DOHH2 (cell line): Measurements from ENCODE around the gene LRRC8D.
"Not testable (repeated sequence)": the region's sequence is repeated elsewhere in the genome, so short reads cannot be mapped to it uniquely, and the experiment has no call there.

ENCODE experiments used
- H3F3A ChIP-seq: fragments of 200-600 bp; sonication (generic), shearing (Covaris generic); 2 replicates; pipeline ENCODE4 v1.6.0; 2016; ENCODE audit warnings: antibody characterized with exemption, mild to moderate bottlenecking; ENCODE audit not compliant: control insufficient read depth, insufficient read depth
- H3K27ac ChIP-seq: fragments of 200-600 bp; sonication (generic); 2 replicates; pipeline ENCODE4 v1.5.1; 2014; ENCODE audit warnings: low read depth, mild to moderate bottlenecking, low read length, moderate library complexity
- H3K27me3 ChIP-seq: fragments of 200-600 bp; sonication (generic); 2 replicates; pipeline ENCODE4 v1.6.1; 2014; ENCODE audit warnings: mild to moderate bottlenecking, low read length, mixed read lengths; ENCODE audit not compliant: control insufficient read depth
- H3K36me3 ChIP-seq: fragments of 200-600 bp; sonication (generic); 2 replicates; pipeline ENCODE4 v1.6.1; 2014; ENCODE audit warnings: mild to moderate bottlenecking, low read length, moderate library complexity, mixed read lengths; ENCODE audit not compliant: control insufficient read depth
- H3K4me1 ChIP-seq: fragments of 200-600 bp; sonication (generic); 2 replicates; pipeline ENCODE4 v1.6.1; 2014; ENCODE audit warnings: mild to moderate bottlenecking, low read length, mixed read lengths; ENCODE audit not compliant: control insufficient read depth
- H3K4me2 ChIP-seq: fragments of 200-600 bp; sonication (generic); 2 replicates; pipeline ENCODE4 v1.6.0; 2014; ENCODE audit warnings: mild to moderate bottlenecking, low read length, moderate library complexity
- H3K4me3 ChIP-seq: fragments of 200-600 bp; sonication (generic); 2 replicates; pipeline ENCODE4 v1.5.1; 2014; ENCODE audit warnings: mild to moderate bottlenecking, low read length, mixed read lengths
- H3K79me2 ChIP-seq: fragments of 200-600 bp; sonication (generic); 2 replicates; pipeline ENCODE4 v1.6.1; 2014; ENCODE audit warnings: mild to moderate bottlenecking, low read length, mixed read lengths; ENCODE audit not compliant: control insufficient read depth
- H3K9me2 ChIP-seq: fragments of 200-600 bp; sonication (generic); replicated peaks from 2 replicates; pipeline ENCODE4 v1.6.1; 2014; ENCODE audit warnings: mild to moderate bottlenecking, low read length, mixed read lengths; ENCODE audit not compliant: control insufficient read depth
- H3K9me3 ChIP-seq: fragments of 200-600 bp; sonication (generic); 2 replicates; pipeline ENCODE4 v1.6.1; 2014; ENCODE audit warnings: antibody characterized with exemption, low read length, mixed read lengths; ENCODE audit not compliant: control insufficient read depth, insufficient read depth
- H4K20me1 ChIP-seq: fragments of 200-600 bp; sonication (generic); 2 replicates; pipeline ENCODE4 v1.6.0; 2014; ENCODE audit warnings: low read depth, mild to moderate bottlenecking, antibody characterized with exemption, low read length, moderate library complexity; ENCODE audit not compliant: control insufficient read depth, insufficient read depth
- EZH2phosphoT487 ChIP-seq: fragments of 200-600 bp; sonication (generic); IDR thresholded peaks from 2 replicates; pipeline ENCODE4 v1.6.1; 2017; ENCODE audit warnings: borderline replicate concordance, mild to moderate bottlenecking, antibody characterized with exemption, low read length, moderate library complexity, mixed read lengths
- TF ChIP-seq, protein P1 (sequence below): fragments of 200-600 bp; sonication (generic); IDR thresholded peaks from one replicate; pipeline ENCODE4 v1.5.1; 2014; ENCODE audit warnings: antibody characterized with exemption, mild to moderate bottlenecking, low read depth, low read length; ENCODE audit not compliant: poor library complexity, severe bottlenecking

Gene LRRC8D

DNA sequence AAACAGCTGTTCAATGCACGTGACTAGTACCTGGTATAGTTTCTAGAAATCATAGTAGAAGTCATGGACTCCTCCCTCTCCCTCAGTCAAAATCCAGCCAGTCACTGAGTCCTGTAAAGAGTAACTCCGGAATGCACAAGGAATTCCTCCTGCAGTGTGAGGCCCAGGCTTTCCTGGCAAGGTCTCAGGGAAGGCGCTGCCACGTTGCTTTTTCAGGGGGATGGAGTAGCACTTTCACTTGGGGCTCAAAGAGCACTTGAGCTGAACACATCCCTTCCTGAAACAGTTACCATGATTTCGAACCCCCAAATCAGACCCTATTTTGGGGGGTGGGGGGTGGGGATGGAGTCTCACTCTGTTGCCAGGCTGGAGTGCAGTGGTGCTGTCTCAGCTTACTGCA is 26.4 kb upstream of the LRRC8D start:
- no peaks in the 10 kb centered on the region for H3K9me2 ChIP-seq
- no peaks in the 10 kb centered on the region for H3K27me3 ChIP-seq
- no peak overlapping the region for H3K4me3 ChIP-seq
- no peaks in the 10 kb centered on the region for H3K36me3 ChIP-seq
- H3K79me2 ChIP-seq = no peaks in the 10 kb centered on the region
- no peaks in the 10 kb centered on the region for H3F3A ChIP-seq
- no peaks in the 10 kb centered on the region for H3K9me3 ChIP-seq
- TF ChIP-seq, protein P1, sequence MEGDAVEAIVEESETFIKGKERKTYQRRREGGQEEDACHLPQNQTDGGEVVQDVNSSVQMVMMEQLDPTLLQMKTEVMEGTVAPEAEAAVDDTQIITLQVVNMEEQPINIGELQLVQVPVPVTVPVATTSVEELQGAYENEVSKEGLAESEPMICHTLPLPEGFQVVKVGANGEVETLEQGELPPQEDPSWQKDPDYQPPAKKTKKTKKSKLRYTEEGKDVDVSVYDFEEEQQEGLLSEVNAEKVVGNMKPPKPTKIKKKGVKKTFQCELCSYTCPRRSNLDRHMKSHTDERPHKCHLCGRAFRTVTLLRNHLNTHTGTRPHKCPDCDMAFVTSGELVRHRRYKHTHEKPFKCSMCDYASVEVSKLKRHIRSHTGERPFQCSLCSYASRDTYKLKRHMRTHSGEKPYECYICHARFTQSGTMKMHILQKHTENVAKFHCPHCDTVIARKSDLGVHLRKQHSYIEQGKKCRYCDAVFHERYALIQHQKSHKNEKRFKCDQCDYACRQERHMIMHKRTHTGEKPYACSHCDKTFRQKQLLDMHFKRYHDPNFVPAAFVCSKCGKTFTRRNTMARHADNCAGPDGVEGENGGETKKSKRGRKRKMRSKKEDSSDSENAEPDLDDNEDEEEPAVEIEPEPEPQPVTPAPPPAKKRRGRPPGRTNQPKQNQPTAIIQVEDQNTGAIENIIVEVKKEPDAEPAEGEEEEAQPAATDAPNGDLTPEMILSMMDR = no peak
- TF ChIP-seq EZH2phosphoT487 = no peak
- no peaks in the 10 kb centered on the region for H4K20me1 ChIP-seq
- no peak overlapping the region for H3K27ac ChIP-seq
- H3K4me2 ChIP-seq = no peak overlapping the region
- no peaks in the 10 kb centered on the region for H3K4me1 ChIP-seq

DNA sequence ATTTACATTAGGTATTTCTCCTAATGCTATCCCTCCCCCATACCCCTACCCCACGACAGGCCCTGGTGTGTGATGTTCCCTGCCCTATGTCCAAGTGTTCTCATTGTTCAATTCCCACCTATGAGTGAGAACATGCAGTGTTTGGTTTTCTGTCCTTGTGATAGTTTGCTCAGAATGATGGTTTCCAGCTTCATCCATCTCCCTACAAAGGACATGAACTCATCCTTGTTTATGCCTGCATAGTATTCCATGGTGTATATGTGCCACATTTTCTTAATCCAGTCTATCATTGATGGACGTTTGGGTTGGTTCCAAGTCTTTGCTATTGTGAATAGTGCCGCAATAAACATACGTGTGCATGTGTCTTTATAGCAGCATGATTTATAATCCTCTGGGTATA is 25.3 kb upstream of the LRRC8D start:
- H3K4me1 ChIP-seq, H3K27me3 ChIP-seq, H3K4me3 ChIP-seq, H3K27ac ChIP-seq, H3K79me2 ChIP-seq, H3F3A ChIP-seq, H3K9me3 ChIP-seq, H3K9me2 ChIP-seq, H3K4me2 ChIP-seq, H3K36me3 ChIP-seq, H4K20me1 ChIP-seq: not testable (repeated sequence)

DNA sequence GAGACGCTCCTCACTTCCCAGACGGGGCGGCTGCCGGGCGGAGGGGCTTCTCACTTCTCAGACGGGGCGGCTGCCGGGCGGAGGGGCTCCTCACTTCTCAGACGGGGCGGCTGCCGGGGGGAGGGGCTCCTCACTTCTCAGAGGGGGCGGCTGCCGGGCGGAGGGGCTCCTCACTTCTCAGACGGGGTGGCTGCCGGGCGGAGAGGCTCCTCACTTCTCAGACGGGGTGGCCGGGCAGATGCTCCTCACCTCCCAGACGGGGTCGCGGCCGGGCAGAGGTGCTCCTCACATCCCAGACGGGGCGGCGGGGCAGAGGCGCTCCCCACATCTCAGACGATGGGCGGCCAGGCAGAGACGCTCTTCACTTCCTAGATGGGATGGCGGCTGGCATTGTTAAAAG is 23.0 kb upstream of the LRRC8D start:
- not testable (repeated sequence) for H3K27ac ChIP-seq, H3K79me2 ChIP-seq, H3K9me3 ChIP-seq, H4K20me1 ChIP-seq, H3F3A ChIP-seq, H3K9me2 ChIP-seq, H3K4me3 ChIP-seq, H3K27me3 ChIP-seq, H3K36me3 ChIP-seq, H3K4me1 ChIP-seq, H3K4me2 ChIP-seq

DNA sequence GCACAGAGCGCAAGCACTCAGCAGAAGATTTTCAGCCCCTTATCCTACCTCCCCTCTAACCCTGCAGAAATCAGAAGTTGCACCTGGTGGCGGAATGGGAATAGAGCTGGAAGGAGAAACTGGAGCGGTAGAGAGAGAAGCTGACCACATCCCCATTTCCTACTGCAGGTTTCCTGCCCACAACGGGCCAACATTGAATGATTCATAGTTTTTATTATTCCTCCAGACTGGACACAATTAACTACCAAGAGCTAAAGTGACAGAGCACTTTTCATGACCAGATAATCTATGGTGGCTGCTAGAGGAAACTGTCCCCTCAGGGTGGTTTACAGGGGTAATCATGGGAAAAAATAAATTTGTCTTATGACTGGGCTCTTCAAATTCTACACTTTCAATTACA is 21.3 kb upstream of the LRRC8D start:
- H3K4me3 ChIP-seq = no peak overlapping the region
- H3K36me3 ChIP-seq = no peaks in the 10 kb centered on the region
- H3K4me2 ChIP-seq = no peak overlapping the region
- H4K20me1 ChIP-seq = no peaks in the 10 kb centered on the region
- H3K27me3 ChIP-seq = no peaks in the 10 kb centered on the region
- H3K4me1 ChIP-seq = no peaks in the 10 kb centered on the region
- H3F3A ChIP-seq = no peaks in the 10 kb centered on the region
- no peaks in the 10 kb centered on the region for H3K9me3 ChIP-seq
- H3K9me2 ChIP-seq = no peaks in the 10 kb centered on the region
- H3K27ac ChIP-seq = no peak overlapping the region
- H3K79me2 ChIP-seq = no peaks in the 10 kb centered on the region
- no peak for TF ChIP-seq EZH2phosphoT487
- TF ChIP-seq, protein P1 = no peak
